ENCODE results near the gene CTIF. TPM values are rescaled to one million over a fixed set of nuclear protein-coding genes. Genes with fewer than 3 reads are reported as not detected.
A peak's percentile ranks its signal among the peaks of the same experiment; 100 is the strongest.

Gene CTIF
- total RNA-seq, 2 experiments from 2014 or later, result 3.2 to 3.5 TPM

GRCh38 chr18:48767090-48767690 lies 228.4 kb downstream of the CTIF start:
- intact Hi-C loops (cut with micrococcal nuclease), result no loop called here
- H3K4me3 Mint-ChIP-seq, result no peak overlapping the region
- H3K27ac Mint-ChIP-seq, result no peak overlapping the region
- DNase-seq, result no peak
- no peaks in the 10 kb centered on the region for H3K27me3 Mint-ChIP-seq
- TF ChIP-seq, protein P1, sequence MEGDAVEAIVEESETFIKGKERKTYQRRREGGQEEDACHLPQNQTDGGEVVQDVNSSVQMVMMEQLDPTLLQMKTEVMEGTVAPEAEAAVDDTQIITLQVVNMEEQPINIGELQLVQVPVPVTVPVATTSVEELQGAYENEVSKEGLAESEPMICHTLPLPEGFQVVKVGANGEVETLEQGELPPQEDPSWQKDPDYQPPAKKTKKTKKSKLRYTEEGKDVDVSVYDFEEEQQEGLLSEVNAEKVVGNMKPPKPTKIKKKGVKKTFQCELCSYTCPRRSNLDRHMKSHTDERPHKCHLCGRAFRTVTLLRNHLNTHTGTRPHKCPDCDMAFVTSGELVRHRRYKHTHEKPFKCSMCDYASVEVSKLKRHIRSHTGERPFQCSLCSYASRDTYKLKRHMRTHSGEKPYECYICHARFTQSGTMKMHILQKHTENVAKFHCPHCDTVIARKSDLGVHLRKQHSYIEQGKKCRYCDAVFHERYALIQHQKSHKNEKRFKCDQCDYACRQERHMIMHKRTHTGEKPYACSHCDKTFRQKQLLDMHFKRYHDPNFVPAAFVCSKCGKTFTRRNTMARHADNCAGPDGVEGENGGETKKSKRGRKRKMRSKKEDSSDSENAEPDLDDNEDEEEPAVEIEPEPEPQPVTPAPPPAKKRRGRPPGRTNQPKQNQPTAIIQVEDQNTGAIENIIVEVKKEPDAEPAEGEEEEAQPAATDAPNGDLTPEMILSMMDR (IDR thresholded peaks at IDR 0.05), result no peak
- H3K36me3 Mint-ChIP-seq (ENCODE audit: low read depth), result no peaks in the 10 kb centered on the region
- ChIA-PET CTCF (interaction anchor here (0.8 to 2.3 kb wide), 2 partner anchors 9 to 11 kb away, joined by 3 to 8 read pairs; no protein-coding TSS in a partner anchor), POLR2A (interaction anchor here (0.6 kb wide), 2 partner anchors 27 to 97 kb away, joined by 3 read pairs; no protein-coding TSS in a partner anchor)
- no peaks in the 10 kb centered on the region for H3K4me1 Mint-ChIP-seq (ENCODE audit: low read depth)
- no peak for ATAC-seq
- no peaks in the 10 kb centered on the region for H3K9me3 Mint-ChIP-seq

DNA sequence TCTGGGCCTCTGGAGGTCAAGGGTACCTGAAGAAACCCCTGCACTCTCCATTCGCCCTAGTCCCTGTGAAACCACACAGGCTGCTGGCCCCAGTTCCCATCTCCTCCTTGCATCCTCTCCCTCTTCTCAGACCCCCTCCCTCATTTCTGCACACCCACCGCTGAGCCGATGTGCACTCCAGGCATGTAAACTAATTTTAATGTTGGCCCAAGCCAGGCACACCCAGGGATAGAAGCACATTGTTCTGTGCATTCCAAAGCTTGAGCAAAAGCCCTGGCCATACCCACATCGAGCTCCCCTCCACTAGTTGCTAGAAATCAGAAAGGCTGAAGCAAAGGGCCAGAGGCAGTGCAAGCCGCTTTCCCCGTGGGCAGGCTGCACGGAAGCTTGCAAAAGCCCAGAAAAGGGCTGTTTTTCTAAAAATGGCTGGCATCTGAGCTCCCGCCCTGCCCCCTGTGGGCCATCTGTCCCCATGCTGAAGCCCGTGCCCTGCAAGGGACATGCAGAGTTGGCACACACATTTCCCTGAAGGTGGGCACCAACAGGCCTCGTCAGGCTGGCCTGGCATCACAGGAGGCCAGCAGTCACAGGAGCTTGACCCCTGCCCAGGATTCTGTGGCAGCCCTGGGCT lies 230.3 kb downstream of the CTIF start:
- TF ChIP-seq, protein P1 (IDR thresholded peaks at IDR 0.05), result peak; percentile 12
- no peaks in the 10 kb centered on the region for H3K27me3 Mint-ChIP-seq
- H3K36me3 Mint-ChIP-seq (ENCODE audit: low read depth), result no peaks in the 10 kb centered on the region
- no peak for ATAC-seq
- no peak for DNase-seq
- POLR2A ChIA-PET, result interaction anchor here (0.6 kb wide), 1 partner anchor 36 kb away, joined by 3 read pairs; no protein-coding TSS in a partner anchor
- no peaks in the 10 kb centered on the region for H3K9me3 Mint-ChIP-seq
- intact Hi-C loops (cut with micrococcal nuclease), result no loop called here
- CTCF ChIA-PET, result interaction anchor here (2.3 kb wide), 1 partner anchor 7 kb away, joined by 8 read pairs; no protein-coding TSS in a partner anchor
- no peaks in the 10 kb centered on the region for H3K4me1 Mint-ChIP-seq (ENCODE audit: low read depth)
- no peak overlapping the region for H3K27ac Mint-ChIP-seq
- no peak overlapping the region for H3K4me3 Mint-ChIP-seq

DNA sequence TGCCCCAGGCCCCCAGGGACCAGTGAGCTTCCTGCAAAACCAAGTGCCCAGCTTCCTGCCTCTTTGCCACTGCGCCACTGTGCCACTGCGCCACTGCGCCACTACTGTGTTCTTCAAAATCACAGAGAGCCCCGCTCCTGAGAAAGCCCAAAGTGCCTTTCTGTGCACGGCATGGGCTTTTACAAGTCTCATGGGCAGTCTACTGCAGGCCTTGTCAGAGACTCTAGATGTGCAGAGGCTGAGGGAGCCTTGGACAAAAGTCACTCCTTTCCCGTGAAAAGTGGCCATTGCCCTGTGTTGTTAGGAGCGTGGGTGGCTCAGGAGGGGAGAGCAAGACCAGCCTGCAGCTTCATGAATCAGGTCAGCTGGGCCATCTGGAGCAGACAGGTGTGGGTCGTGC lies 231.4 kb downstream of the CTIF start:
- ChIA-PET POLR2A (no interaction called here), CTCF (no interaction called here)
- no peaks in the 10 kb centered on the region for H3K9me3 Mint-ChIP-seq
- TF ChIP-seq, protein P1 (IDR thresholded peaks at IDR 0.05), result no peak
- no peak overlapping the region for H3K4me3 Mint-ChIP-seq
- intact Hi-C loops (cut with micrococcal nuclease), result no loop called here
- no peaks in the 10 kb centered on the region for H3K27me3 Mint-ChIP-seq
- no peak overlapping the region for H3K27ac Mint-ChIP-seq
- no peak for DNase-seq
- no peaks in the 10 kb centered on the region for H3K4me1 Mint-ChIP-seq (ENCODE audit: low read depth)
- no peak for ATAC-seq
- H3K36me3 Mint-ChIP-seq (ENCODE audit: low read depth), result no peaks in the 10 kb centered on the region

GRCh38 chr18:48771641-48772375 lies 233.0 kb downstream of the CTIF start:
- Mint-ChIP-seq H3K27me3 (no peaks in the 10 kb centered on the region), H3K36me3 (ENCODE audit: low read depth) (no peaks in the 10 kb centered on the region), H3K9me3 (no peaks in the 10 kb centered on the region), H3K27ac (no peak overlapping the region), H3K4me3 (no peak overlapping the region), H3K4me1 (ENCODE audit: low read depth) (no peaks in the 10 kb centered on the region)
- DNase-seq (no peak), ATAC-seq (no peak)
- intact Hi-C loops (cut with micrococcal nuclease), result no loop called here
- POLR2A ChIA-PET, result no interaction called here
- TF ChIP-seq, protein P1 (IDR thresholded peaks at IDR 0.05), result no peak
- CTCF ChIA-PET, result interaction anchor here (1.3 kb wide), 1 partner anchor 140 kb away, joined by 3 read pairs; no protein-coding TSS in a partner anchor
